Fibroblast of lung (primary cell): Measurements from ENCODE around the gene SPOCD1. TPM values are rescaled to one million over a fixed set of nuclear protein-coding genes. Genes with fewer than 3 reads are reported as not detected.

ENCODE experiments used
- DNase-seq, 2 donors: peaks; one replicate each; pipeline versions ENCODE4 v3.0.0 to v3.0.0-alpha.2; 2010; ENCODE audit warnings: low read depth in 2 of 2
- H2AFZ ChIP-seq: 2 replicates; pipeline ENCODE4 v1.5.1; 2012; ENCODE audit warnings: low read length, control low read depth, inconsistent platforms
- H3K27ac ChIP-seq: 2 replicates; pipeline ENCODE4 v1.5.1; 2011; ENCODE audit warnings: low read length, control low read depth; ENCODE audit not compliant: insufficient read depth
- H3K27me3 ChIP-seq: 2 replicates; pipeline ENCODE4 v1.5.1; 2011; ENCODE audit warnings: mild to moderate bottlenecking, low read length; ENCODE audit not compliant: control insufficient read depth, insufficient read depth
- H3K36me3 ChIP-seq: 2 replicates; pipeline ENCODE4 v1.5.1; 2011; ENCODE audit warnings: low read length; ENCODE audit not compliant: control insufficient read depth, insufficient read depth
- H3K4me1 ChIP-seq: 2 replicates; pipeline ENCODE4 v1.5.1; 2011; ENCODE audit warnings: low read length; ENCODE audit not compliant: control insufficient read depth, insufficient read depth; ENCODE audit errors: extremely low read depth
- H3K4me2 ChIP-seq: 2 replicates; pipeline ENCODE4 v1.5.1; 2011; ENCODE audit warnings: low read length, control low read depth; ENCODE audit not compliant: insufficient read depth; ENCODE audit errors: extremely low read depth
- H3K4me3 ChIP-seq, 4 experiments: fragments of 200-600 bp in 1 of 4; sonication (generic) in 1 of 4; replicated peaks in 1 of 4; 2 replicates each; pipeline ENCODE4 v1.5.1; 2011 to 2016; ENCODE audit warnings: low read length in 4 of 4, low read depth in 3 of 4, mild to moderate bottlenecking in 3 of 4, control low read depth in 2 of 4, inconsistent platforms in 1 of 4, mixed read lengths in 1 of 4; ENCODE audit not compliant: insufficient read depth in 1 of 4; ENCODE audit errors: control extremely low read depth in 1 of 4
- H3K79me2 ChIP-seq: 2 replicates; pipeline ENCODE4 v1.5.1; 2012; ENCODE audit warnings: mild to moderate bottlenecking, low read length, inconsistent platforms; ENCODE audit not compliant: control insufficient read depth, insufficient read depth
- H3K9ac ChIP-seq: 2 replicates; pipeline ENCODE4 v1.5.1; 2011; ENCODE audit warnings: mild to moderate bottlenecking, low read length, control low read depth; ENCODE audit not compliant: insufficient read depth
- H3K9me3 ChIP-seq: 2 replicates; pipeline ENCODE4 v1.5.1; 2012; ENCODE audit warnings: low read depth, low read length; ENCODE audit not compliant: control insufficient read depth, insufficient read depth
- H4K20me1 ChIP-seq: 2 replicates; pipeline ENCODE4 v1.5.1; 2011; ENCODE audit warnings: low read length; ENCODE audit not compliant: control insufficient read depth, insufficient read depth; ENCODE audit errors: extremely low read depth
- EZH2 ChIP-seq: IDR thresholded peaks from 2 replicates; pipeline ENCODE4 v1.5.1; 2012; ENCODE audit warnings: low read length, control low read depth, mild to moderate bottlenecking; ENCODE audit errors: missing control alignments
- polyA plus RNA-seq, 2 donors: library from polyadenylated mRNA; depleted of rRNA in 1 of 2; stranded (reverse) in 1 of 2; unstranded in 1 of 2; fragments of >200 nt; gene quantifications; 2 replicates each; pipeline ENCODE4 v1.2.1, GENCODE V29; 2011 to 2012; ENCODE audit warnings: missing spikeins in 1 of 2
- total RNA-seq: library from RNA; depleted of rRNA; stranded (reverse); fragments of >200 nt; gene quantifications from 2 replicates; pipeline ENCODE4 v1.2.1, GENCODE V29; 2014
- TF ChIP-seq, protein P1 (sequence below), 2 donors: IDR thresholded peaks in 1 of 2; conservative IDR thresholded peaks in 1 of 2; 1 replicate in 1 of 2; 2 replicates in 1 of 2; pipeline ENCODE4 v1.5.1; 2011 to 2012; ENCODE audit warnings: low read length in 2 of 2, control low read depth in 1 of 2, inconsistent platforms in 1 of 2, low read depth in 1 of 2, mild to moderate bottlenecking in 1 of 2

The SPOCD1 gene
- total and polyA plus RNA-seq, 2 donors (not counting 1 experiment from before 2014, with no cell fraction given), result 47.2 to 55.4 TPM

- no peaks in the 10 kb centered on the region for H4K20me1 ChIP-seq
- no peak overlapping the region for H2AFZ ChIP-seq
- no peak overlapping the region for H3K4me2 ChIP-seq
- H3K4me1 ChIP-seq, result peaks cover 4% of the 10 kb centered on the region
- no peak for TF ChIP-seq EZH2
- TF ChIP-seq, protein P1, sequence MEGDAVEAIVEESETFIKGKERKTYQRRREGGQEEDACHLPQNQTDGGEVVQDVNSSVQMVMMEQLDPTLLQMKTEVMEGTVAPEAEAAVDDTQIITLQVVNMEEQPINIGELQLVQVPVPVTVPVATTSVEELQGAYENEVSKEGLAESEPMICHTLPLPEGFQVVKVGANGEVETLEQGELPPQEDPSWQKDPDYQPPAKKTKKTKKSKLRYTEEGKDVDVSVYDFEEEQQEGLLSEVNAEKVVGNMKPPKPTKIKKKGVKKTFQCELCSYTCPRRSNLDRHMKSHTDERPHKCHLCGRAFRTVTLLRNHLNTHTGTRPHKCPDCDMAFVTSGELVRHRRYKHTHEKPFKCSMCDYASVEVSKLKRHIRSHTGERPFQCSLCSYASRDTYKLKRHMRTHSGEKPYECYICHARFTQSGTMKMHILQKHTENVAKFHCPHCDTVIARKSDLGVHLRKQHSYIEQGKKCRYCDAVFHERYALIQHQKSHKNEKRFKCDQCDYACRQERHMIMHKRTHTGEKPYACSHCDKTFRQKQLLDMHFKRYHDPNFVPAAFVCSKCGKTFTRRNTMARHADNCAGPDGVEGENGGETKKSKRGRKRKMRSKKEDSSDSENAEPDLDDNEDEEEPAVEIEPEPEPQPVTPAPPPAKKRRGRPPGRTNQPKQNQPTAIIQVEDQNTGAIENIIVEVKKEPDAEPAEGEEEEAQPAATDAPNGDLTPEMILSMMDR (conservative IDR thresholded peaks at IDR 0.05 in 1 of 2, IDR thresholded peaks at IDR 0.05 in 1 of 2; ENCODE audit: low read depth in 1 of 2, low read length in 2 of 2), result no peak
- no peak overlapping the region for H3K27ac ChIP-seq
- no peaks in the 10 kb centered on the region for H3K9me3 ChIP-seq
- no peak overlapping the region for H3K9ac ChIP-seq
- no peaks in the 10 kb centered on the region for H3K36me3 ChIP-seq
- DNase-seq, result no peak
- H3K79me2 ChIP-seq, result no peaks in the 10 kb centered on the region
- no peak overlapping the region for H3K4me3 ChIP-seq
- no peaks in the 10 kb centered on the region for H3K27me3 ChIP-seq
Observed at GRCh38 chr1:31836638-31837037, 20.8 kb upstream of the SPOCD1 start.

DNA sequence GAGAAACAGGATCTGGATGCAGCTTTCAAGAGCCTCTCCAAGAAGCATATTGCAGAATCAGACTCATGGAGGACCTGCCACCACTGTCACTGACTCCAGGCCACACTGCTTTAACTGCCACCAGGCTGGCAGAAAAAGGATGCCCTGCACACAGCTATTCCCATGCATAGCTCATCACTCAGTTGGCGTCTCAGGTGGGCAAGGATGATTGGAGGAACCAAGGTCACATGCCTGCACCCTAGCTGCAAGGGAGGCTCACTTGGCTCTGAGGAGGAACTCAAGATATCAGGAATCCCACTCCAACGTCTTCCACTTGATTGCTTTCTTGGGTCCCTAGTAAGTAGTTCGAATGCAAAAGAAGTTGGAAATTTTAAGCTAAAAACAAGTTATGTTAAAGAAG lies 19.6 kb upstream of the SPOCD1 start:
- no peak overlapping the region for H3K27ac ChIP-seq
- no peak overlapping the region for H3K4me3 ChIP-seq
- no peak overlapping the region for H2AFZ ChIP-seq
- H3K9ac ChIP-seq, result no peak overlapping the region
- DNase-seq, result no peak
- no peaks in the 10 kb centered on the region for H3K27me3 ChIP-seq
- TF ChIP-seq EZH2, result no peak
- TF ChIP-seq, protein P1 (conservative IDR thresholded peaks at IDR 0.05 in 1 of 2, IDR thresholded peaks at IDR 0.05 in 1 of 2; ENCODE audit: low read depth in 1 of 2, low read length in 2 of 2), result no peak
- no peaks in the 10 kb centered on the region for H3K36me3 ChIP-seq
- no peaks in the 10 kb centered on the region for H4K20me1 ChIP-seq
- H3K9me3 ChIP-seq, result no peaks in the 10 kb centered on the region
- H3K79me2 ChIP-seq, result no peaks in the 10 kb centered on the region
- no peak overlapping the region for H3K4me2 ChIP-seq
- H3K4me1 ChIP-seq, result peaks cover 4% of the 10 kb centered on the region

DNA sequence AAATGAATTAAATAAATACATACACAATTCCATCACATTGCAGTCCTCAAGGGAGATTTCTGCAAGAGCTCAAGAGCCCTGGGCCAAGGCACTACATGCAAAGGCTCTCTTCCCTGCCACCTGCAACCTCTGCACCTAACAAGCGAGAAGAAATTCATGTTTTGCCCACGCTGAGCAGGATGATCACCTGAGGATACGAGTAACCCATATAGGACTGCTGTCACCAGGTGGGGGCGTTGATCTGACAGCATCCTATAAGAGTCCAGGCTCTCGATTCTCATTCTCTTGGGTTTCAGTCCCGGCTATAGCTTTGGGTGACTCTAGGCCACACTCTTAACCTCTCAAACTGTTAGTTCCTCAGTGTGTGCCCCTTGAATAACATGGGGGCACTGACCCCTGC lies 18.7 kb upstream of the SPOCD1 start:
- Histone ChIP-seq H3K4me2 (no peak overlapping the region), H3K79me2 (no peaks in the 10 kb centered on the region), H3K27me3 (no peaks in the 10 kb centered on the region), H3K27ac (no peak overlapping the region), H4K20me1 (no peaks in the 10 kb centered on the region), H3K4me3 (no peak overlapping the region), H3K4me1 (peaks cover 4% of the 10 kb centered on the region), H3K36me3 (no peaks in the 10 kb centered on the region), H2AFZ (no peak overlapping the region), H3K9me3 (no peaks in the 10 kb centered on the region), H3K9ac (no peak overlapping the region)
- no peak for DNase-seq
- no peak for TF ChIP-seq EZH2
- TF ChIP-seq, protein P1 (conservative IDR thresholded peaks at IDR 0.05 in 1 of 2, IDR thresholded peaks at IDR 0.05 in 1 of 2; ENCODE audit: low read depth in 1 of 2, low read length in 2 of 2), result no peak
